GM21367 (cell line): ENCODE data around the gene TRAF1.
A peak's percentile ranks its signal among the peaks of the same experiment; 100 is the strongest.

Source experiments
- ATAC-seq: cut with Tn5 transposase; IDR thresholded peaks from one replicate; pipeline ENCODE4 v1.9.1; 2021; ENCODE audit not compliant: unreplicated experiment

The TRAF1 gene

DNA sequence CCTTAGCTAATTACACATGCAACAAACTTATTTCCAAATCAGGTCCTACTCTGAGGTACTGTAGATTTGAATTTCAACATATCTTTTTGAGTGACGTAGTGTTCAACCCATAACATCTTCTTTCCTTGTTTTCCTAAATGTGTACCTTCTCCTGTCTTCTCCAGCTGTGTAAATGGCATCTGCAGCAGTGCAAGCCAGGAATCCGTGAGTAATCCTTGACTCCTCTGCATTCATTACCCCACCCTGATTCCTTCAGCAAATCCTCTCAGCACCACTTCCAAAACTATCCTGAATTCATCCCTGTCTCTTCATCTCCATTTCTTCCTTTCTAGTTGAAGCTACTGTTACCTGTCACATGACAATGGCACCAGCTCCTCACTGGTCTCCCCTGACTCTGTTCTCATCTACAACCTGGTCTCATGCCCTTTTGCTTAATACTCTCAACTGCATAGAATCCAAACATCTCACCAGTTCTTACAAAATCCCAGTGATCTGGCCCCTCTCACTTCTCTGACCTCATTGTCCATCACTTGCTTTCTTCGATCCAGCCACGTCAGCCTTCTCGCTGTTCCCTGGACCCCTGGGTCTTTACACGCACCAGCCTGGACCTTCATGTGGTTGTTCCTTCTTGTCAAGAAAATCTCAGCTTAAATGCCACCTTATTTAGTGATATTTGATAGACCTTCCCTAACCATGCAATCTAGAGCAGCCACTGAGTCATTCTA lies 14.6 kb upstream of the TRAF1 start:
- no peak for ATAC-seq

DNA sequence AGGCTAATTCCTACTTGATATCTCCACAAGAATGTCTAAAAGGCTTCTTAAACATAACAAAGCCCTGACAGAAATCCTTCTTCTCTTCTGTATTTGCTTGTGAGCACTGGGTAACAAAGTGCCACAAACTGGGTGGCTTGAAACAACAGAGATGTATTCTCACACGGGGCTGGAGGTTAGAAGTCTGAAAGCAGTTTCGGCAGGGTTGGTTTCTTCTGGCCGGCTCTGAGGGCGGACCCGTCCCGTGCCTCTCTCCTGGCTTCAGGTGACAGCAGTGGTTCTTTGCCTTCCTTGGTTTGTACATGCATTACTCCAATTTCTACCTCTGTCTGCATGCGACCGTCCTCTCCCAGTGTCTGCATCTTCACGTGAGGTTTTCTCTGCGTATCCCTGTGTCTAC lies 14.0 kb upstream of the TRAF1 start:
- no peak for ATAC-seq

GRCh38 chr9:120938851-120939250 lies 12.3 kb upstream of the TRAF1 start:
- no peak for ATAC-seq

GRCh38 chr9:120937596-120937995 lies 11.0 kb upstream of the TRAF1 start:
- ATAC-seq = no peak

GRCh38 chr9:120937127-120937526 lies 10.5 kb upstream of the TRAF1 start:
- no peak for ATAC-seq

DNA sequence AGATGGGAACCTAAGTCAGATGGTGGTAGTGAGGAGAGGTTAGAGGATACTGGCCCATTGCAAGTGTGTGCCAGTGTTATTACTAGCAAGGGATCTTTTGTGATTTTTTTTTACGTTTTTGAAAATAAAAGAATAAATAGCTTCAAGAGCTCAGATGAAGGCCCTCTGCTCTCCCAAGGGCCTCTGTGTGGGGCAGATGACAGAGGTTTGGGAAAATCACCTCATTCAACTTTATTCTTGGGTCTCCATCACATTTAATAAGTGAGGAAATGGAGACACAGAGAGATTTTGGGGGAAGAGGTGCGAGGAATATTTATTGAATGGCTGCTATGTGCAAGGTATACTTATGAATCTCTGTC lies 10.1 kb upstream of the TRAF1 start:
- ATAC-seq = no peak

GRCh38 chr9:120936011-120936763 lies 9.6 kb upstream of the TRAF1 start:
- peak; percentile 35 for ATAC-seq

- ATAC-seq = no peak
Observed at GRCh38 chr9:120935383-120935857, 8.8 kb upstream of the TRAF1 start.

DNA sequence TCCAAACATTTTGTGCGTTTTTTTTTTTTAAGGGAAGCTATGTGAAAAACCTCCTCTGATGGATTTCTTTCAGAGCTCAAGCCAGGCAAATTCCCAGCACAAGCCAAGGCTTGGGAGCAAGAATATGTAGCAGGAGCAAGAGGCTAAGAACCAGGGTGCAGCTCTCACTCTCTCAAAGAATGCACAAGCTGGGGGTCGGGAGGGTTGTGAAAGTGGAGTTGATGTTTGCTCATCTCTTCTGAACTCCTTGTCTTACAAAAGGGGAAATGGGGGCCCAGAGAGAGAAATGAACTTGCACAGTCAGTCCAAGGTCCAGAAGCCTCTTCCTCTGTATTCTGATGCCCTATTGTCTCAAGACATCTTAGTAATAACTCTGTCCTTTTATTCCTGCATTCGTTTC lies 7.7 kb upstream of the TRAF1 start:
- ATAC-seq = no peak

GRCh38 chr9:120933310-120934055 lies 6.9 kb upstream of the TRAF1 start:
- no peak for ATAC-seq

DNA sequence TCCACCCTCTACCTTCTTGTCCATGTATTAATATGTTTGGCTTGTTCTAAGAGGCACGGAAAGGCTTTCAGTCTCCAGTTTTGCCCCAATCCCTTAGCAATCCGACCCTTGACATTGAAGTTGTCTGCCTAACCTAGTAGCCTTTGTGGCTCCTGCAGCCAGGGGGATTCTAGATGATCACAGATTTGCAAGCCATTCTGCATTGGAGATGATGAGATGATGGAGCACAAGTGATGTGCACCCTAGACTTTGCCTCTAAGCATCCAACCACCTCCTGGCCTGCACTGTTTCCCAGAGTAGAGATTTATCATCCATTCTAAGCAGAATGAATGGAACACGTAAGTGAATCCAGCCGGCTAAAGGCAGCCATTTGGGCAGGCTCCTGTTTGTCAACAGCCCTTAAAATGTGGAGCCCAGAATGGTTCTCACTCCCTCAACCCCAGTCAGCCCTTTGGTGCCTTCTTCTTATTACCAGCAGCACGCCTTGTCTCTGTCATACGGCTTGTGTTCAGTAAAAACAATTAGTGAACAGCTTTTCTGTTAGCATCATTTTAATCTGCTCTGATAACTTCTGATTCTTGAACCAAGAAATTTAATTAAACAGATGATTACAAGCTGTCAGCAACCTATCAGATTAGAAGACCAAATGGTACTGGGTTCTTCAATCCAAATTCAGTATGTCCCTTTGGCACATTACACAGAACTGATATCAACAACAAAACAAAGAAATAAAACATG lies 5.7 kb upstream of the TRAF1 start:
- ATAC-seq = no peak

GRCh38 chr9:120931231-120932085 lies 4.9 kb upstream of the TRAF1 start:
- peak; percentile 43 for ATAC-seq

DNA sequence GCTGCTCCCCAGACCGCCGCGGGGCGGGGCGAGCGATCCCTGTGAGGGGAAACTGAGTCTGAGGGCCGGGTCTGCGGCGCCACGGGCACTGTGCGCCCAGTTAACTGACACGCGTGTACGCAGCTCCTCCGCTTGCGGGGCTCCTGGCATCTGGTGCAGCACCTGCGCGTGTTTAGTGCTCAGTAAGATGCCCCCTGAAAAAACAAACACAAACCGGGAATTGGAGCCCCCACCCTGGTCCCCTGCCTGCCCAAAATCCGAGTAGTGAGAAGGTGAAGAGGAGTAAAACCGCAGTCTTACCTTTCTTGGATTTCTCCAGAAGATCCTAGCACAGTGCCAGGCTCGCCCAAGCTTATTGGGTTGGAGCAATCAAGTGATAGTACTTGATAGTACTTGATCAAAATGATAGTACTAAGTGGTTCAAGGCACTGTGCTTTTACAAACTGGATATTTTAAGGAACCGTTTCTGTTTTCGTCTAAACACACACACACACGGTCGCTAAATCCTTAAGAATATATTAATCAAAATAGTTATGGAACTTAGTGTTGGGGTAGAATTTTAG lies 2.7 kb upstream of the TRAF1 start:
- ATAC-seq = no peak

- ATAC-seq = peak; percentile 31
Observed at GRCh38 chr9:120928483-120929228, 2.1 kb upstream of the TRAF1 start.

DNA sequence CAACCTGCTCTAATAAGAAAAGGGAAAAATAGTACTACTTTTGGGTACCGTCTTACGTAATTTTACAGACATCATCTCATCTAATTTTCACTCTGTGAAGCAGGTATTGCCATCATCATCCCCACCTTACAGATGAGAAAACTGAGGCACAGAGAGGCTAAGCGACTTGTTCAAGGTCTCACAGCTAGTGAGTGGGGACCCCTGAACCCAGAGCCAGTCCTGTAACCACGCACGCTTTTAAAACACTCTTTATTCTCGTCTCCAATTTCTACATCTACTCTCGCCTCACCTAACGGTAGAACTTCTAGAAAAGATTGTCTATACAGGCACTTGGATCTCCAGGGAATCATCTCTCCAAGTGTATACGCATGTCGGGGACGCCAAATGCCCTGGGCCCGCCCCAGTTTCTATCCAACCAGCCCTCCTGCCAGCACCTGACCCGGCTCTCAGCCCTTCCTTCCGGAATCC lies 1.5 kb upstream of the TRAF1 start:
- no peak for ATAC-seq

- no peak for ATAC-seq
Observed at GRCh38 chr9:120927269-120928014, 846 bp upstream of the TRAF1 start.

GRCh38 chr9:120925535-120926396 lies 830 bp downstream of the TRAF1 start:
- peak; percentile 28 for ATAC-seq
